Kidney epithelial cell (primary cell): ENCODE measurements around the gene U2SURP. TPM values are rescaled to one million over a fixed set of nuclear protein-coding genes. Genes with fewer than 3 reads are reported as not detected.
A peak's percentile ranks its signal among the peaks of the same experiment; 100 is the strongest.
"Not testable (repeated sequence)": the region's sequence is repeated elsewhere in the genome, so short reads cannot be mapped to it uniquely, and the experiment has no call there.

Experiments
- DNase-seq: peaks from one replicate; pipeline ENCODE4 v3.0.0-alpha.2; 2010; ENCODE audit warnings: low read depth
- H3K27me3 ChIP-seq: 2 replicates; pipeline ENCODE4 v1.6.0; 2011; ENCODE audit warnings: low read length; ENCODE audit not compliant: control insufficient read depth, insufficient read depth
- H3K36me3 ChIP-seq: 2 replicates; pipeline ENCODE4 v1.5.1; 2011; ENCODE audit warnings: low read length; ENCODE audit not compliant: control insufficient read depth, insufficient read depth
- H3K4me3 ChIP-seq: 2 replicates; pipeline ENCODE4 v1.5.1; 2011; ENCODE audit warnings: low read depth, mild to moderate bottlenecking, control low read depth, low read length
- CTCF ChIP-seq: IDR thresholded peaks from 2 replicates; pipeline ENCODE4 v1.5.1; 2011; ENCODE audit warnings: mild to moderate bottlenecking, moderate library complexity, low read length, control low read depth, inconsistent platforms; ENCODE audit not compliant: insufficient read depth, poor library complexity, severe bottlenecking
- total RNA-seq: library from RNA; depleted of rRNA; stranded (reverse); fragments of >200 nt; gene quantifications from 2 replicates; pipeline ENCODE4 v1.2.3, GENCODE V29; 2015

The U2SURP gene
- total RNA-seq, 1 donor from 2014 or later, result 60.6 TPM

GRCh38 chr3:143011705-143012104 lies 10.3 kb downstream of the U2SURP start:
- Histone ChIP-seq H3K4me3 (no peak overlapping the region), H3K36me3 (no peaks in the 10 kb centered on the region), H3K27me3 (no peaks in the 10 kb centered on the region)
- no peak for TF ChIP-seq CTCF
- DNase-seq, result no peak

- TF ChIP-seq CTCF, result no peak
- no peak for DNase-seq
- no peaks in the 10 kb centered on the region for H3K27me3 ChIP-seq
- H3K36me3 ChIP-seq, result no peaks in the 10 kb centered on the region
- no peak overlapping the region for H3K4me3 ChIP-seq
These were observed 13.6 kb downstream of the U2SURP start for GRCh38 chr3:143014921-143015320.

- peak; percentile 39 for TF ChIP-seq CTCF
- DNase-seq, result no peak
- Histone ChIP-seq H3K36me3 (no peaks in the 10 kb centered on the region), H3K4me3 (no peak overlapping the region), H3K27me3 (no peaks in the 10 kb centered on the region)
These were observed 15.1 kb downstream of the U2SURP start for GRCh38 chr3:143016321-143016972.

- no peaks in the 10 kb centered on the region for H3K27me3 ChIP-seq
- TF ChIP-seq CTCF, result no peak
These were observed 23.1 kb downstream of the U2SURP start for GRCh38 chr3:143024351-143024960.

GRCh38 chr3:143031327-143031726 lies 30.0 kb downstream of the U2SURP start:
- no peak for DNase-seq
- Histone ChIP-seq H3K36me3 (peaks cover 3% of the 10 kb centered on the region), H3K4me3 (no peak overlapping the region), H3K27me3 (no peaks in the 10 kb centered on the region)
- TF ChIP-seq CTCF, result no peak

More at GRCh38 chr3:143024351-143024960, 23.1 kb downstream of the U2SURP start:
- Histone ChIP-seq H3K36me3 (peaks cover 1% of the 10 kb centered on the region), H3K4me3 (no peak overlapping the region)
- DNase-seq, result no peak

GRCh38 chr3:143031796-143032387 lies 30.5 kb downstream of the U2SURP start:
- H3K36me3 ChIP-seq, DNase-seq, H3K27me3 ChIP-seq: not testable (repeated sequence)

More at GRCh38 chr3:143031796-143032387, 30.5 kb downstream of the U2SURP start:
- H3K4me3 ChIP-seq, result not testable (repeated sequence)
